ENCODE results near the gene DOP1A.

- TF ChIP-seq, protein P1, sequence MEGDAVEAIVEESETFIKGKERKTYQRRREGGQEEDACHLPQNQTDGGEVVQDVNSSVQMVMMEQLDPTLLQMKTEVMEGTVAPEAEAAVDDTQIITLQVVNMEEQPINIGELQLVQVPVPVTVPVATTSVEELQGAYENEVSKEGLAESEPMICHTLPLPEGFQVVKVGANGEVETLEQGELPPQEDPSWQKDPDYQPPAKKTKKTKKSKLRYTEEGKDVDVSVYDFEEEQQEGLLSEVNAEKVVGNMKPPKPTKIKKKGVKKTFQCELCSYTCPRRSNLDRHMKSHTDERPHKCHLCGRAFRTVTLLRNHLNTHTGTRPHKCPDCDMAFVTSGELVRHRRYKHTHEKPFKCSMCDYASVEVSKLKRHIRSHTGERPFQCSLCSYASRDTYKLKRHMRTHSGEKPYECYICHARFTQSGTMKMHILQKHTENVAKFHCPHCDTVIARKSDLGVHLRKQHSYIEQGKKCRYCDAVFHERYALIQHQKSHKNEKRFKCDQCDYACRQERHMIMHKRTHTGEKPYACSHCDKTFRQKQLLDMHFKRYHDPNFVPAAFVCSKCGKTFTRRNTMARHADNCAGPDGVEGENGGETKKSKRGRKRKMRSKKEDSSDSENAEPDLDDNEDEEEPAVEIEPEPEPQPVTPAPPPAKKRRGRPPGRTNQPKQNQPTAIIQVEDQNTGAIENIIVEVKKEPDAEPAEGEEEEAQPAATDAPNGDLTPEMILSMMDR (IDR thresholded peaks at IDR 0.05): no peak
- TF ChIP-seq POLR2A (IDR thresholded peaks at IDR 0.05; ENCODE audit: low read depth): no peak
Measured at GRCh38 chr6:83086751-83087150, 19.3 kb downstream of the DOP1A start.
